DMS53 (cell line): ENCODE results near the gene SUMF1.

ENCODE experiments used
- DNase-seq: peaks from one replicate; lab custom pipeline; 2025; lab: John Stamatoyannopoulos, UW

SUMF1 gene

DNA sequence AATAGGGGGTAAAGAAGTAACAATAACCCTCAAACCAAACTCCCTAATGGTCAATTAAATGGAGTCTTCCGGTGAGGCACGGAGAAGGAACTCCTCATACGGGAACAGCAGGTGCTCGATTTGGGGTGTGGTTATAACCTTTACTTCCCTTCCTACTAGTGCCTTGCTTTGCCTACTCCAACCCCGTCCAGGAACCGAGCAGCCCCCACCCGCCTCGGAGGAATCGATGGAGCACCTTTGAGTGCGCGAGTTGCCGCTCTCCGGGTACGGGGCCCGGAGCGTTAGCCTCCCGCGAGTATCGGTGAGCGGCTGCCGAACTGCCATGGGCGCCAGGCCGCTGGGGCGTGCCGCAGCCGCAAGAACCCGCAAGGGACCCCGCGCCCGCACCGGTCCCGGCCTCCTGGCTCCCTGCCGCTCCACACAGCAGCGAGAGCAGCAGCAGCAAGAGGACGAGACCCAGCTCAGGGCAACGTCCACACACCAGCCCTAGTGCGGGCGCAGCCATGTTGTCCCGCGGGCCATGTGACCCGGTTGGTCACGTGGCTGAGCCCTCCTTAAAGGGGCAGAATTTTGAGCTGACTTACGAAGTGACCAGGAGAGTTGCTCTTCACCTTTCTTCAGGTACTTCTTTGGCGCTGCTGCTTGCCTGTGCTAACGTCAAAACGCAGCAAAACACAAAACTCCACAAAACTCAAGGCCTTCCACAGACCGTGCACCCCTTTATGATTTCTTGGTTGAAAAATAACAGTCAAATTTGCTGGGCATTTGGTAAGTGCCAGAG lies at the start of gene SUMF1:
TSS of gene SUMF1 (minus strand) at position 529 of the 781 bp plus-strand sequence. CDS start at position 505, 24 bp downstream.
- DNase-seq: peak; percentile 72

DNA sequence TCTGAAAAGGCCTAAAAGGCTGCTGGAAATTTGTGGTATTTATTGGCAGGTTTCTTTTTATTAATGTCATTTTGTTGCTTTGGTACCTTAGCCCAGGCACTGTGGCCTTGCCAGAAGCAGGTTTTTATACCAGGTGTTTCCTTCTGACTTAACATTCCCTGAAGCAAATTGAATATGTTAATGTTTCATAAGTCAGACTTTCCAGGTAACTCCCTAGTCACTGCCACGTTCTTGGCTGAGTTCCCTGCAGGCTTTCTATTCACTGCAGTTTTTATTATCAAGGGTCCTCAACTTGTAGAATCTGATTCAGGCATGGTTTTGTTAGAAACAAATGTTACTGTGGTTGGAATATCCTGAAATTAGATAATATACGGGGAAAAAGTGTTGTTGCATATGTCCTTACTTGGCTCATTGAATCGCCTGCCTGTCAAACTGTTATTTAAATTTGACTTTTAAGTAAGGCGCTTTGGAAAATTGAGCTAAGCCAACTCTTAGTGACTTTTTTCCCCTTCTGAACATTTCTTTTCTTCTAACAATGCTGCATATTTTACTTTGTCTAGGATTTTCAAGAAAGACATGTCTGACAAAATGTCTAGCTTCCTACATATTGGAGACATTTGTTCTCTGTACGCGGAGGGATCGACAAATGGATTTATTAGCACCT lies 49.0 kb upstream of the SUMF1 start:
- no peak for DNase-seq

DNA sequence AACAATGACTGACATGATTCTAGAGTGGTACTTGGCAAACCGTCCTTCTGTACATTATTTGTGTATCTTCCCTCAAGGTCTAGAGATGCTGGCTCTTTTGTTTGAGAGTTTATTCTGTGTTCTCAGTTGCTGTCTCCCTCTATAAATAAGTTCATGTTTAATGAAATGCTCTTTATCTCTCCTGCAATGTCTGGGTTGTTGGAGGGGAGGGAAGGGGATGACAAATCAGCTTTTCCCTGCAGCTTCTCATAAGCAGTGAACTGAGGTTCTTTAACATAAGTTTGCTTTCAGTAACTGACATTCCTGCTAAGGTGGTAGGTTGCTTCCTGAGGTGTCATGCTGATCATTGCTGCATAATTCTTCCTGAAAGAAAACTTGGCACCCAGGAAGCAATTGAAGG lies 47.8 kb upstream of the SUMF1 start:
- no peak for DNase-seq

DNA sequence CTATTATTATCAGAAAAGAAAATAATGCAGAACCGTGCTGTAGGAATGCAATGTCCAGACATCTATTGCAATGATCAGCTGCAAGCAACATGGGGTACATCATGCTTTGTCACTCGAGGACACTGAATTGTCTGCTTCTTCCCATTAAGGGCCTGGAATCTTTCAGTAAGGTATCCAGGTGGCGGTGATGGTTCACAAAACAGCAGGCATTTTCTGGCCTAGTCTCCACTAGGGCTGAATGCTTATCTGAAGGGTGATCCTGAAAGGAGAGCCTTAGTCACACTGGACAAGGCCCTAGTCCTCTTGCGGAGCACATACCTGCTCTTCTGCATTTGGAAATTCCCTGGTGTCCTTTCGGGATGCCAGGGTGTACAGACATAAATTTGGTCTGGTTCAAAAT lies 47.3 kb upstream of the SUMF1 start:
- no peak for DNase-seq

- no peak for DNase-seq
These were observed 46.0 kb upstream of the SUMF1 start for GRCh38 chr3:4512895-4513616.

GRCh38 chr3:4511491-4512262 lies 44.6 kb upstream of the SUMF1 start:
- DNase-seq: no peak

DNA sequence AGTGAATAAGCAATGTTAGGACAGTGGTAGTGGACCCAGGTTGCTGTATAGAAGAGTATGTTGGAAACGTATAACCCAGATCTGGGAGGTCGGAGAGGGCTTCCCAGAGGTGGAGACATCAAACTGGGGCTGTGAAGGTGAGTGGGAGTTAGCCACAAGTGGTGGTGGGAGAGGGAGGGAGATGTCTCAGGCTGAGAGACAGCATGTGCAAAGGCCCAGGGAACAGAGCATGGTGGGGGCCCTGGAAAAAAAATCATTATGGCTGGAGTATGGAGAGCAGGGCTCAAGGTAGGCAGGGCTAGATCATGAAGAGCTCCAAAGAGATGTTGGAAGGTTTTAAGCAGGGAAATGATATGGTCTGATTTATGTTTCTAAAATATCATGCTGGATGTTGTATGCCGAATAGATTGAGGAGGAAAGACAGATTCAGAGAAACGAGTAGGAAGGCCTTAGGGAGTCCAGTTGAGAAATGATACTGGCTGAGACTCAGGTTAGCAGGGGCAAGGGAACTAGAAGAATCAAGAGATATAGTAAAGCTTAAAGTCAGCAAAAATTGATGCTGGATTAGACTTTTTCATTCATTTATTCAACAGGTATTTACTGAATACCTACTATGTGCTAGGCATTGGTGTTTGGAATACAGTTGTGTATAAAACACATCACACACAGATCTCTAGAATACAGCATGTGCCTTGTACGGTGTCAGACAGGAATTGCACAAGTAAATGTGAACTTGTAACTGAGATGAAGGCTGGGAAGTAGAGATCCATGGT lies 43.1 kb upstream of the SUMF1 start:
- DNase-seq: no peak

- DNase-seq: no peak
These were observed 42.0 kb upstream of the SUMF1 start for GRCh38 chr3:4509043-4509442.

- DNase-seq: no peak
These were observed 41.2 kb upstream of the SUMF1 start for GRCh38 chr3:4508048-4508981.

DNA sequence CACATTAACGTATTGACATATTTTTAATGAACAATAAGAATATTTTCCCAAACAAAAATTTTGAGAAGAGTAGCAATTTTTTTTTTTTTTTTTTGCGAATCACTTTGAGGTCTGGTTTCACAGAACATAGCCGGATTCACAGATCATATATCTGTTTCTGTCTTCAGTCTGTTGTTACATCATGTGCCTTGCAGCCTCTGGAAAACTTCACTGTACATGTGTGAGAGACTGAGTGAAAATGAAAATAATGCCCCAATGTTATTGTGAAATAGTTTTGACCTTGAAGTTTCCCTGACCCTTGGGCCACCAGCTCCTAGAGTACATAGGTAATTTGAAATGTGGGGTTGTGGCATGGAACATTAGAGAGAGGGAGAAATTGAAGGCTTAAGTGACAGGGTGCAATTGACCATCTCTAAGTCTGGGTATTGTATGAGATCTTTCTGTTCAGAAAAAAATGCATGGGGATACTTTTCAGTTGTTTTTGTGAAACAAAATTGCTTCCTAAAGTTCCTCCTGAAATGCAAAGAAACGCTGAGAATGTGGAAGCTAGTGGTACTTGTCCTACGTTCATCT lies 40.0 kb upstream of the SUMF1 start:
- DNase-seq: no peak

GRCh38 chr3:4506559-4507023 lies 39.5 kb upstream of the SUMF1 start:
- no peak for DNase-seq

- no peak for DNase-seq
These were observed 38.9 kb upstream of the SUMF1 start for GRCh38 chr3:4505688-4506558.

GRCh38 chr3:4504340-4505261 lies 37.5 kb upstream of the SUMF1 start:
- DNase-seq: peak; percentile 0

DNA sequence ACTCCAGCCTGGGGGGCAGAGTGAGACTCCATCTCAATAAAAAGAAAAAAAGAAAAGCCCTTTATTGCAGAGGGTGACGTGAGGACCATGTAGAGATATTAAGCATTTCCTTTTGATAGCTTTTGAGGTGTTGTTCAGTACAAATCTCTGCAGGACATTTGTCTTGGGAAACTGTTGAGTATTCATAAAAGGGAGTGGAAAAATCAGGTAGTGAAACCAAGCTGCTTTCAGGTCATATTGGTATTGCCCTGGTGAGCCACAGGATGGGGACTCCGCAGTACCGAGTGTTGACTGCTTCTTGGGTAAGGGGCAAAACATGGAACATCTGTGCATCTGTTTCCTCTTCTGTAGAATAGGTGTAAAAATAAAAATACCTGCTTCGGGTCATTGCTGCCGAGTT lies 36.0 kb upstream of the SUMF1 start:
- no peak for DNase-seq

DNA sequence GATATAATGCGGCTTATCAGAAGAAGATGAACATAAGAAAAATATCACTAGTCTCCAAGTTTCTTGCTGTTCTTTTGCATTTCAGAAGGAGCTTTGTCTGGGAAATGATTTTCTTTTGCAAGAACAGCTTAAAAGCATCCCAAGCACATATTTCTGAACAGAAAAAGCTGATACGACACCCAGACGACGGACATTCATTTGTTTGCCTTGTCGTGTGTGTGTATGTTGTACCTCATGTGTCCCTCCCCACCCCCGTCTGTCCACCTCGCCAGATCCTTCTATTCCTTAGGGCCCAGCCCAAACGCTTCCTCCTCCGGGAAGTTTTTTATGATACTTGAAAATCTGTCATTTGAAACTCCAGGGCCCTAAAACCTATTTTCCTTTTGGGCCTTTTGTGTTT lies 34.9 kb upstream of the SUMF1 start:
- DNase-seq: no peak

- peak; percentile 36 for DNase-seq
These were observed 34.4 kb upstream of the SUMF1 start for GRCh38 chr3:4501437-4501836.

- no peak for DNase-seq
These were observed 31.4 kb upstream of the SUMF1 start for GRCh38 chr3:4498446-4498845.

DNA sequence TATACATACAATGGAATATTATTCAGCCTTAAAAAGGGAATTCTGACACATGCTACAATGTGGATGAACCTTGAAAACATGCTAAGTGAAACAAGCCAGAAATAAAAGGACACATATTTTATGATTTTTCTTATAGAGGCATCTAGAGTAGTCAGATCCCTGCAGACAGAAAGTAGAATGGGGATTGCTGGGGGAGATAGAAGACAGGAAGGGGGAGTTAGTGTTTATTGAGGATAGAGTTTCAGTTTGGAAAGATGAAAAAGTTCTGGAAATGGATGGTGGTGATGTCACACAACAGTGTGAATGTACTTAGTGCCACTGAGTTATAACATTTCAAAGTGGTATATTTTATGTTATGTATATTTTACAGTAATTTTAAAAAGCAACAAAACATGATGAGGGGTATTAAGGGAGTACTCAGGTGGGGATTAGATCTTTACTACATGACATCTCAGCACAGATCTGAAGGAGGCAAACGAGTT lies 30.8 kb upstream of the SUMF1 start:
- DNase-seq: no peak
